H7 (cell line): ENCODE results near the gene UBAP2L. TPM values are rescaled to one million over a fixed set of nuclear protein-coding genes. Genes with fewer than 3 reads are reported as not detected.
"Not testable (repeated sequence)": the region's sequence is repeated elsewhere in the genome, so short reads cannot be mapped to it uniquely, and the experiment has no call there.

Source experiments
- DNase-seq: peaks from one replicate; pipeline ENCODE4 v3.0.0; 2012
- H3K27me3 ChIP-seq: 2 replicates; pipeline ENCODE4 v1.6.0; 2011; ENCODE audit warnings: mild to moderate bottlenecking, low read length; ENCODE audit not compliant: control insufficient read depth, insufficient read depth
- H3K36me3 ChIP-seq: replicated peaks from 2 replicates; pipeline ENCODE4 v1.5.1; 2011; ENCODE audit warnings: low read length; ENCODE audit not compliant: control insufficient read depth, insufficient read depth
- H3K4me3 ChIP-seq: 2 replicates; pipeline ENCODE4 v1.5.1; 2011; ENCODE audit warnings: low read depth, mild to moderate bottlenecking, control low read depth, low read length, moderate library complexity; ENCODE audit not compliant: insufficient read depth
- total RNA-seq: library from RNA; depleted of rRNA; stranded (reverse); fragments of >200 nt; shearing (Covaris generic); gene quantifications from 2 replicates; pipeline ENCODE4 v1.2.3, GENCODE V29; 2014

Gene UBAP2L
- total RNA-seq, 1 experiment from 2014 or later, result 162 TPM

DNA sequence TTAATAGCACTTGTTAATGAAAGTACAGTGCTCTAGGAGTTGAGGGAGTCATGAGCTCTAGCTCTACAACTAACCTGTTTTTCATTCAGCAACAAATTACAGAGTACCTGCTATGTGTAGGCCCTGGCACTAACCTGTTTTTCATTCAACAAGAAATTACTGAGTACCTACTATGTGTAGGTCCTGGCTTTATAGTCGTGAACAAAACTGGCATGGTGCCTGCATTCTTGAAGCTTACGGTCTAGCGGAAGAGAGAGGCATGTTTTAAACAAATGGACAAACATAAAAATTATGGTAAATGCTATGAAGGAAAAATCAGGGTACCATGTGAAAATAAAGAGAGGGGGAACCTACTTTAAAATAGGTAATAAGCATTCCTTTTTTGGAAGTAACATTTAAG, 2.2 kb upstream of the UBAP2L start:
- H3K4me3 ChIP-seq, result no peak overlapping the region
- no peak for DNase-seq
- H3K27me3 ChIP-seq, result no peaks in the 10 kb centered on the region
- peaks cover 15% of the 10 kb centered on the region for H3K36me3 ChIP-seq

DNA sequence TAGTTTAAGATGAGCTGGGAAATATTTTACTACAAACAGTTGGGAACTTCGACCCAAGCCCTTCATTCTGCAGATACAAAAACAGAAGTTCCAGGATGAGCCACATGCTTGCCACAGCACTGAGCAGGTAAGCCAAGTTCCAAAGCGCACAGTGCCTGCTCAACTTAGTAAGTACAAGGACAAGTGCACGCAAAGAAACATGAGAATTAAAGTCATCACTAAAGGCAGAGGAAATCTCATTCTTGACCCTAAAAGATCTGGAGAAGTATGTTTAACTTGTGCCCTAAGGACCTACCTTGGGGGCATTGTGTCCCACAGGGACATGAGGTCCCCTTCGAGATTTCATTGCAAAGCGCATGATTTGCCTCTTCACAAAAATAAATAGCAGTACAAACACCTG, 1.2 kb upstream of the UBAP2L start:
- Histone ChIP-seq H3K27me3 (no peaks in the 10 kb centered on the region), H3K36me3 (peaks cover 10% of the 10 kb centered on the region), H3K4me3 (peak overlapping the region; percentile 99)
- no peak for DNase-seq

DNA sequence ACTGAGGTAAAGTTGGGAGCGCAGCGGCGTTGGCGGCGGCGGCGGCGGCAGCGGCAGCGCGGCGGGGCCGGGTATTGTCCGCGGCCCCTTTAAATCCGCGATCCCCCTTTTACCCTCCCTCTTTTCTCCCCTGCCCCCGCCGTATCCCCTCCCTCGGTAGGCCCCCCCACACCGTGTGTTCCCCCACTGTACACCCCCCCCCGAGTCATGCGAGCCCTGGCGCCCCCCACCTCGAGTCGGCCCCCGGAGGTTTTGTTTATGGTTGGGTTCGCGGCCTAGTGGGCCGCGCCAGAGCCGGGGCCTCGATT, 169 bp downstream of the UBAP2L start:
- no peak for DNase-seq
- peak overlapping the region; percentile 93 for H3K4me3 ChIP-seq
- no peaks in the 10 kb centered on the region for H3K27me3 ChIP-seq

GRCh38 chr1:154221278-154222001, 685 bp downstream of the UBAP2L start:
- H3K4me3 ChIP-seq, result peak overlapping the region; percentile 93
- no peaks in the 10 kb centered on the region for H3K27me3 ChIP-seq
- peaks cover 15% of the 10 kb centered on the region for H3K36me3 ChIP-seq
- DNase-seq, result peak; percentile 70

More for the DNA sequence above, 169 bp downstream of the UBAP2L start:
- peaks cover 15% of the 10 kb centered on the region for H3K36me3 ChIP-seq

DNA sequence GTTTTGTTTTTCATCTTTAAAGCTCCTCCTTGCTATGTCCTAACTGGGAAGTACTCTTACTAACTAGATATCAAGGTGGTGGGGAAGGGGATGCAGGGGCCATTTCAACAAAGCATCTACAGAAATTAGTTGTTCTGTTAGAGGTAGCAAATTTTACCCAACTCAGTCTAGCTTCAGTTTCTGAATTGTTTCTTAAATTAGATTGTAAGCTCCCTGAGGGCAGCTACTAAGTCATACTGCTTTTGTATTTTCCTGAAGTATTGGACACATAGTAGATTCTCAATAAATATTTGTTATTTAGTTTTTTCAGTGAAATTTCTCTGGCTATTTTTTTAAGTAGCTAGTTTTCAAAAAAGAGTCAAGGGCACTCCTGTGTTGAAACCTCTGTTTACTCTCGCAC, 1.8 kb downstream of the UBAP2L start:
- DNase-seq, result no peak
- H3K4me3 ChIP-seq, result no peak overlapping the region
- peaks cover 20% of the 10 kb centered on the region for H3K36me3 ChIP-seq
- no peaks in the 10 kb centered on the region for H3K27me3 ChIP-seq

GRCh38 chr1:154222918-154223317, 2.2 kb downstream of the UBAP2L start:
- Histone ChIP-seq H3K36me3 (peaks cover 21% of the 10 kb centered on the region), H3K4me3 (no peak overlapping the region), H3K27me3 (no peaks in the 10 kb centered on the region)
- no peak for DNase-seq

DNA sequence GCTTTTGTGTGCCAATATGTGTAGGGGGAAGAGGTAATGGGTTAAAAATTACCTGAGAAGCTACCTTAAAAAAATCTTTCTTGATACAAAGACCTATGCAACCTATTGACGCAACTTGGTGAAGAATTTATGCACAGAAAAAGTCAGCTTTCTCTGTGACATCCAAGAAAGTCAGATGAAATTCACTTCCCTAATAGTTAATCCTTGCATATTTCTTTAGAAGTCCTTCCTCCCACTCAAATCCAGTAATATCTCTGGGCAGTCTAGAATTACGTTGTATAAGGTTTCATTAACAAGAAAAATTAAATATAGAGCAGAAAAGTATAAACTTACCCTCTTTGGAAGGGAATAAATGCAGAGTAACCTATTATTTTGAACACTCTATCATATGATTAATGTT, 2.9 kb downstream of the UBAP2L start:
- peaks cover 22% of the 10 kb centered on the region for H3K36me3 ChIP-seq
- H3K4me3 ChIP-seq, result no peak overlapping the region
- no peaks in the 10 kb centered on the region for H3K27me3 ChIP-seq
- DNase-seq, result no peak

GRCh38 chr1:154225370-154225769, 4.6 kb downstream of the UBAP2L start:
- H3K4me3 ChIP-seq, result no peak overlapping the region
- H3K27me3 ChIP-seq, result no peaks in the 10 kb centered on the region
- DNase-seq, result no peak
- H3K36me3 ChIP-seq, result peaks cover 30% of the 10 kb centered on the region

DNA sequence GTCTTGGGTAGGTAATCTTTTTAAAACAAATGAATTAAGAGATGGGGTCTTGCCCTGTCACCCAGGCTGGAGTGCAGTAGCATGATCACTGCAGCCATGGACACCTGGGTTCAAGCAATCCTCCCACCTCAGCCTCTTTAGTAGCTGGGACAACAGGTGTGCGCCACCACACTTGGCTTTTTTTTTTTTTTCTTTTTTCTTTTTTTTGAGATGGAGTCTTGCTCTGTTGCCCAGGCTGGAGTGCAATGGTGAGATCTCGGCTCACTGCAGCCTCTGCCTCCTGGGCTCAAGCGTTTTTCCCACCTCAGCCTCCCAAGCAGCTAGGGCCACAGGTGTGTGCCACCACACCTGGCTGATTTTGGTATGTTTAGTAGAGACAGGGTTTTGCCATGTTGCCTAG, 10.4 kb downstream of the UBAP2L start:
- not testable (repeated sequence) for DNase-seq, H3K4me3 ChIP-seq, H3K27me3 ChIP-seq
- peaks cover 52% of the 10 kb centered on the region for H3K36me3 ChIP-seq

GRCh38 chr1:154233127-154233526, 12.4 kb downstream of the UBAP2L start:
- not testable (repeated sequence) for H3K4me3 ChIP-seq, H3K27me3 ChIP-seq, DNase-seq
- peaks cover 57% of the 10 kb centered on the region for H3K36me3 ChIP-seq

DNA sequence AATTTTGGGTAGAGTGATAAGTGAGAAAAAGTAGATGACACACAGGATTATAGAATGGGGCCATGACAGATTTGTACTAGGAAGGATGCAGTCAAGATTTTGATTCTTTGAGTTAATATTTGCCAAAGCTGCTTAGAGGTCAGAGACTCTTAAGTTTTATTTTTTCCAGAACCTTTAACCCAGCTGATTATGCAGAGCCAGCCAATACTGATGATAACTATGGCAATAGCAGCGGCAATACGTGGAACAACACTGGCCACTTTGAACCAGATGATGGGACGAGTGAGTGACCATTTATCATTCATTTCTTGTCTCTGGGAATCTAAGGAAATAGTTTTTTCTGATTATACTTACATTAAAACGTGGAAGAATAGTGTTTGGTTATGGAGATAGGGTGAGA, 16.1 kb downstream of the UBAP2L start:
- no peak for DNase-seq
- Histone ChIP-seq H3K27me3 (no peaks in the 10 kb centered on the region), H3K4me3 (no peak overlapping the region), H3K36me3 (peaks cover 45% of the 10 kb centered on the region)

DNA sequence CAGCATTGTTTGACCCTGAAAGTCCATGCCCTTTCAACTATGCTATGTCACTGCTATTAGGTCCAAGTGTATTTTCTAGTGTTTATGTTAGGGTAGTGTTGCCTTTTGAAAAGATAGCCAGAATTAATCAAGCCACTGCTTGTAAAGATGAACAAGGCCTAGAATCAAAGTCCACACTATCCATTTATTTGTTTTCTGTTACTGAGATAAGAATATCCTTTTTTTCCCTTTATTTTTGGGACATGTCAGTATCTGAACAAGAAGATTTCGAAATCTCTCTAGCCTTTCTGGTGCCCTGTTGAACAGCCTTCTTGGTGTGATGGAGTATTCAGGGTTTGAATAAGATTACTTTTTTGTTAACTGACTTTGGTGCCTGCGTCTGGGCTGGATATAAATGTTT, 16.7 kb downstream of the UBAP2L start:
- no peak for DNase-seq
- peaks cover 47% of the 10 kb centered on the region for H3K36me3 ChIP-seq
- no peak overlapping the region for H3K4me3 ChIP-seq
- no peaks in the 10 kb centered on the region for H3K27me3 ChIP-seq

DNA sequence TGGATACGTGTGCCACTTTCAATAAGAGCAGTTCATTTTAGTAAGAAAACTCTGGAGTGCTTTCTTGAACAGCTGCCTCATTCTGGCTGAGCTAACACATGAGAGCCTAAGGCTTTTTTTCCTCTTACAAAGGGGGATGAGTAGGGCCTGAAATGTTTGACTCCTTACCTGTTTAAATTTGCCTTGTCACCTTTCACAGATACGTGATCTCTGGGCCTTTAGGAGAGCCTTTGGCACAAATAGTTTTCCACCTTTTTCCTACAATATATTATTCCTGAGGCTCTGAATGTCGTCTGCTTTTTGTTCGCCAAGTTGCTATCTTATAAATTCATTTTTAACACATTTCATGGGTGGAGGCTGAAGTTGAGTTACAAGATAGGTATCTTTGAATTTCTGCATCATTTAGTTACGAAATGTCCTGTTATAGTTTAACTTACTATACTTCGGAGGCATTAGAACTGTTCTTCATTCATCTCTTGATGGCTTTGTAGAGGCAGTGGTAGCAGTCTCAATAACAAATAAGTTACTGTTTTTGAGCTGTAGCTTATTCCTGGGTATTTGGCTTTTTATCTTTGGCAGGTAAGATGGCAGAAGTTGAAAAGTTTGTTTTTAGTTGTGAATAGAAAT, 17.2 kb downstream of the UBAP2L start:
- H3K4me3 ChIP-seq, result no peak overlapping the region
- no peaks in the 10 kb centered on the region for H3K27me3 ChIP-seq
- DNase-seq, result no peak
- peaks cover 46% of the 10 kb centered on the region for H3K36me3 ChIP-seq

DNA sequence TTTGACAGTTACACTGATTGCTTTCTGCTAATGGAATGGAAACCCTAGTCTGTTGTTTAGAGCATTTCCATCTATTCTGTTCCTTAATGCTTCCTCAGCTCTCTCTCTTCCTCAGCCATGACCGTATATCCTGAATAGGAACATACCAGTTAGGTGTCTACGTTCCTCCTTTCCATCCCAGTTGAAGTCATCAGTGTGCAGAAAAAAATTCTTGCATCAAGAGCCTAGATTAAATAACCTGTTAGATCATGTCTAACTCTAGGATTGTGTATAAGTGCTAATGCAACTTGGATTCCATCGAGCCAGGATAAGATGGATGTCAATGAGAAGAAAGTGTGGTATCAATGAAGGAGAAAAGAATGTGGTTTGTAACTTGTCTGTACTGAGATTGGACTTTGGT, 18.7 kb downstream of the UBAP2L start:
- H3K27me3 ChIP-seq, result no peaks in the 10 kb centered on the region
- H3K4me3 ChIP-seq, result no peak overlapping the region
- no peak for DNase-seq
- H3K36me3 ChIP-seq, result peaks cover 54% of the 10 kb centered on the region

DNA sequence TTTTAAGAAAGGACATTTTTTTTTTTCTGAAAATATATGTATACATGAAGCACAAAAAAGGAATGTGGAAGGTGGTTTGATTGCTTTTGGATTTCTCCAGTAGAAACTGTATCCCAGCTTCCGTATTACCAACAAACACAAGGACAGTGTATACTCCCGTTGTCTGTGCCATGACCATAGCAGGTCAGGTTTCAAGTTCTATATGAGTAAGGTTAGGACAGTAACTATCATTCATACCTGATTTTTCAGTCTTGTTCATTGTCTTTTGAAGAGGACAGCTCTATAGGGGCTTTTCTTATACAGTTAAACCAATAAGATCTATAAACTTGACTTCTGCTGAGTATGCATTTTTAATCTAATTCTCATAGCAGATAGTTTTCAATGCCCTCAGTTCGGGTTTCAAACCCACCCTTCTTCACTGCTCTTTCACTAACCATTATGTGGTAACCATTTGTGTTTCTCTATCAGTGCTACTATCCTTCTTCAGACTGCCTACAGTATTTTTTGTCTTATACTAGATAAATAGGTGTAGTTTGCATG, 19.6 kb downstream of the UBAP2L start:
- DNase-seq, result no peak
- no peaks in the 10 kb centered on the region for H3K27me3 ChIP-seq
- no peak overlapping the region for H3K4me3 ChIP-seq
- H3K36me3 ChIP-seq, result peaks cover 54% of the 10 kb centered on the region
